Tibial nerve (tissue), 4 donors: Measurements from ENCODE around the gene MRTFA.

Experiments
- CTCF ChIP-seq, 5 experiments: fragments of 200-600 bp in 3 of 5; fragments of 450-650 bp in 2 of 5; sonication (generic) in 3 of 5; IDR thresholded peaks; one replicate each; pipeline ENCODE4 v1.5.1; 2016 to 2019; ENCODE audit warnings: antibody characterized with exemption in 5 of 5, mild to moderate bottlenecking in 3 of 5, moderate library complexity in 2 of 5
- EP300 ChIP-seq, 2 donors: sonication (generic); formaldehyde crosslinking; IDR thresholded peaks; one replicate each; pipeline ENCODE4 v1.6.1; 2017; ENCODE audit warnings: antibody characterized with exemption in 2 of 2, mild to moderate bottlenecking in 1 of 2
- POLR2A ChIP-seq, 2 donors: fragments of 450-650 bp; IDR thresholded peaks; one replicate each; pipeline ENCODE4 v1.6.1; 2017; ENCODE audit warnings: antibody characterized with exemption in 2 of 2, mild to moderate bottlenecking in 2 of 2, moderate library complexity in 2 of 2

DNA sequence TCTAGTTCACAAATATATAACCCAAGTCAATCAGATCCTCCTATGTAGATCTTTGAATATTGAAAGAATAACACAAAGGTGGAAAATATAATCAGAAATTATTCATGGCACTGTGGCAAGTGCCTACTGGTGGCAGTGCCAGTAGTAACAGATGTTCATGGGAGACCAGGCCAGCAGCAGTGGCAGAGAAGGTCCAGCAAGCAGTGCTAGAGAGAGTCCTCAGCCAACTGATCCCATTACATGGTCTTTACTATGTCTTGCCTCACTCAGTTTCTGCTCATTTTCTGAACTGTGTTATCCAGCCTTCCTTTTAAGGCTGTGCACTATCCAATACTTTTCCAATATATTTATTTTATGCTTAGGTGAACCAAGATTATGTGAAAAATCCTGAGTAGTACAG lies 124.9 kb downstream of the MRTFA start:
- peak in 1 of 5 experiments; percentile 5 for TF ChIP-seq CTCF (IDR thresholded peaks at IDR 0.05)
- peak in 1 of 2 donors; percentile 6 for TF ChIP-seq EP300 (IDR thresholded peaks at IDR 0.05)
- TF ChIP-seq POLR2A (IDR thresholded peaks at IDR 0.05) = no peak
